ENCODE measurements around the gene ARSA.

DNA sequence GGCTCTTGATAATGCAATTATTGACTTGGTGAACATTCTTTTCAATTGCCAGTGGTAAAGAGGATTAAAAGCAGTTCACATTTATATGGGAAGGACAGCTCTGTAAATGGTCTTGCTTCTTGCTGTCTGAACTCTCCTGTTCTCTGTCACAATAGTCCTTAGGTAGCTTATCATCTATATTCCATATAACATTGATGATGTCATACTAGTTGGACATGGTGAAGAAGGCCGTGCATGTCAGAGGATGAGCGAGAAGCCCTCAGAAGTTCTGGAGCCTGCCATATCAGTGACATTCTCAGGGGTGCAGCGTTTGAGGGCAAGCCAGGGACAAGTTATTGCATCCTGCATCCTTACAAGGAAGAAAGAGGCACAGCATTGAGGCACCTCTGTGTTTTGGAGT, 42.7 kb downstream of the ARSA start:
- TF ChIP-seq, protein P1, sequence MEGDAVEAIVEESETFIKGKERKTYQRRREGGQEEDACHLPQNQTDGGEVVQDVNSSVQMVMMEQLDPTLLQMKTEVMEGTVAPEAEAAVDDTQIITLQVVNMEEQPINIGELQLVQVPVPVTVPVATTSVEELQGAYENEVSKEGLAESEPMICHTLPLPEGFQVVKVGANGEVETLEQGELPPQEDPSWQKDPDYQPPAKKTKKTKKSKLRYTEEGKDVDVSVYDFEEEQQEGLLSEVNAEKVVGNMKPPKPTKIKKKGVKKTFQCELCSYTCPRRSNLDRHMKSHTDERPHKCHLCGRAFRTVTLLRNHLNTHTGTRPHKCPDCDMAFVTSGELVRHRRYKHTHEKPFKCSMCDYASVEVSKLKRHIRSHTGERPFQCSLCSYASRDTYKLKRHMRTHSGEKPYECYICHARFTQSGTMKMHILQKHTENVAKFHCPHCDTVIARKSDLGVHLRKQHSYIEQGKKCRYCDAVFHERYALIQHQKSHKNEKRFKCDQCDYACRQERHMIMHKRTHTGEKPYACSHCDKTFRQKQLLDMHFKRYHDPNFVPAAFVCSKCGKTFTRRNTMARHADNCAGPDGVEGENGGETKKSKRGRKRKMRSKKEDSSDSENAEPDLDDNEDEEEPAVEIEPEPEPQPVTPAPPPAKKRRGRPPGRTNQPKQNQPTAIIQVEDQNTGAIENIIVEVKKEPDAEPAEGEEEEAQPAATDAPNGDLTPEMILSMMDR (optimal IDR thresholded peaks at IDR 0.05 in 1 of 3, IDR thresholded peaks at IDR 0.05 in 1 of 3, conservative IDR thresholded peaks at IDR 0.05 in 1 of 3; ENCODE audit: extremely low read depth in 1 of 3, insufficient read depth in 2 of 3, low read length in 3 of 3) = no peak
- TF ChIP-seq EZH2 (IDR thresholded peaks at IDR 0.05; ENCODE audit: low read length) = no peak

All from keratinocyte (primary cell).